GM06990 (cell line): ENCODE results near the gene S100A2.

Experiments
- DNase-seq: peaks from one replicate; pipeline ENCODE4 v3.0.0-alpha.2; 2011; ENCODE audit not compliant: insufficient read length; ENCODE audit errors: extremely low read depth
- H3K27me3 ChIP-seq: replicated peaks from 2 replicates; pipeline ENCODE4 v1.6.0; 2011; ENCODE audit warnings: low read length; ENCODE audit not compliant: control insufficient read depth, insufficient read depth
- H3K36me3 ChIP-seq: 2 replicates; pipeline ENCODE4 v1.5.1; 2011; ENCODE audit warnings: low read length; ENCODE audit not compliant: control insufficient read depth, insufficient read depth
- H3K4me3 ChIP-seq: replicated peaks from 2 replicates; pipeline ENCODE4 v1.5.1; 2011; ENCODE audit warnings: low read depth, mild to moderate bottlenecking, control low read depth, low read length
- CTCF ChIP-seq: IDR thresholded peaks from 2 replicates; pipeline ENCODE4 v1.5.1; 2011; ENCODE audit warnings: low read length, control low read depth, mild to moderate bottlenecking, inconsistent platforms; ENCODE audit not compliant: insufficient read depth, poor library complexity, severe bottlenecking

Gene S100A2

DNA sequence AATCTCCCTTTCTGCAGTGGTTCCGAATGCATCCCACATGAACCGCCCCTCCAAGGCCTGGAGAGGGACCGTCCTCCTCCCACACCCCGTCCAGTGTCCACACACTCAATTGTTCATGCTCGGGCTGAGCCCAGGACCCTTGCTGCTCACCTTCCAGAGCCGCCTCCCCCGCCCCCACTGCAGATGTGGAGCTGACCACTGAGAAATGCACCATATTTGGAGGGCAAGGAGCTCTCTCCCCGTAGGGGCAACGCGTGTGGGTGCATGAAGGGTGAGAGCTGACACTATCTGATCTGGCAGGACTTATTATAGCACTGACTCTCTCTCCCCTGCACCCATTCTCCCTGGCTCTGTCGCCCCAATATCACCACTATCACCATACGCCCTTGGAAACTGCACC, 12.5 kb downstream of the S100A2 start:
- no peak for DNase-seq
- H3K36me3 ChIP-seq = no peaks in the 10 kb centered on the region
- H3K4me3 ChIP-seq = no peak overlapping the region
- TF ChIP-seq CTCF = no peak
- H3K27me3 ChIP-seq = no peaks in the 10 kb centered on the region; the same call in 1 of the 2 replicates

DNA sequence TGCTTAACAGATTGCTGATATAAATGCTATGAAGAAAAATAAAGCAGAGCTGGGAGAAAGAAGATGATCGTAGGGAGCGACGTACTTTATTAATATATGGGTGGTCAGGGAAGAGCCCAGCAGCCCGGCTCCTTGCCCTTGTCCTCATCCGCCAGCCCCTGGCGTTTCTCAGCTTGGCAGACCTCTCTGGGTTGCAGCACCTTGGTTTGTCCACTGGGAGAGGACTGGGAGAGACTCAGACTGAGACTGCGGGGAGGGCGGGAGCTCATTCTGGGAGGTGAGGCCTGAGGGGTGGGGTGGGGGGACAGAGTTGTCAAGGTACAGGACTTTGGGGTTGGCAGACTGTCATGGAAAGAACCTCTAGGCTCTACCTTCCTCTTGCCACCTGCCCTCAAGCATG, 13.3 kb downstream of the S100A2 start:
- DNase-seq = no peak
- H3K4me3 ChIP-seq = no peak overlapping the region
- no peaks in the 10 kb centered on the region for H3K36me3 ChIP-seq
- no peak for TF ChIP-seq CTCF
- no peaks in the 10 kb centered on the region; the same call in 1 of the 2 replicates for H3K27me3 ChIP-seq

- Histone ChIP-seq H3K27me3 (no peaks in the 10 kb centered on the region; the same call in 1 of the 2 replicates), H3K36me3 (no peaks in the 10 kb centered on the region), H3K4me3 (no peak overlapping the region)
- TF ChIP-seq CTCF = no peak
- no peak for DNase-seq
Measured at GRCh38 chr1:153550827-153551500, 14.7 kb downstream of the S100A2 start.

GRCh38 chr1:153550398-153550758, 15.3 kb downstream of the S100A2 start:
- H3K36me3 ChIP-seq = no peaks in the 10 kb centered on the region
- H3K4me3 ChIP-seq = no peak overlapping the region
- no peak for TF ChIP-seq CTCF
- no peak for DNase-seq
- no peaks in the 10 kb centered on the region; the same call in 1 of the 2 replicates for H3K27me3 ChIP-seq

GRCh38 chr1:153549741-153550397, 15.8 kb downstream of the S100A2 start:
- Histone ChIP-seq H3K27me3 (no peaks in the 10 kb centered on the region; the same call in 1 of the 2 replicates), H3K36me3 (no peaks in the 10 kb centered on the region), H3K4me3 (no peak overlapping the region)
- DNase-seq = no peak
- no peak for TF ChIP-seq CTCF
